Stimulated activated CD8-positive, alpha-beta memory T cell treated with anti-CD3 and anti-CD28 coated beads, Interleukin-12 subunit alpha, Interleukin-12 subunit beta, amount 100 ng/mL, for 24 hours (primary cell): ENCODE measurements around the gene CELF4.

ENCODE experiments used
- DNase-seq: peaks from one replicate; pipeline ENCODE4 v3.0.0-alpha.2; 2020; ENCODE audit errors: extremely low read depth

CELF4 gene

GRCh38 chr18:37285825-37286224 lies 279.8 kb downstream of the CELF4 start:
- no peak for DNase-seq

- DNase-seq: no peak
Measured at GRCh38 chr18:37284260-37284659, 281.3 kb downstream of the CELF4 start.

- DNase-seq: no peak
Measured at GRCh38 chr18:37282386-37283037, 283.1 kb downstream of the CELF4 start.

GRCh38 chr18:37280701-37281393 lies 284.8 kb downstream of the CELF4 start:
- no peak for DNase-seq

- no peak for DNase-seq
Measured at GRCh38 chr18:37277804-37278203, 287.8 kb downstream of the CELF4 start.

GRCh38 chr18:37276111-37276890 lies 289.3 kb downstream of the CELF4 start:
- DNase-seq: no peak

- no peak for DNase-seq
Measured at GRCh38 chr18:37275237-37275741, 290.3 kb downstream of the CELF4 start.

GRCh38 chr18:37274309-37275236 lies 291.0 kb downstream of the CELF4 start:
- DNase-seq: no peak

- DNase-seq: no peak
Measured at GRCh38 chr18:37272841-37273240, 292.8 kb downstream of the CELF4 start.

GRCh38 chr18:37272226-37272625 lies 293.4 kb downstream of the CELF4 start:
- DNase-seq: no peak

GRCh38 chr18:37270666-37271052 lies 294.9 kb downstream of the CELF4 start:
- no peak for DNase-seq

- DNase-seq: no peak
Measured at GRCh38 chr18:37270038-37270665, 295.4 kb downstream of the CELF4 start.

- DNase-seq: no peak
Measured at GRCh38 chr18:37266290-37266689, 299.3 kb downstream of the CELF4 start.

- DNase-seq: no peak
Measured at GRCh38 chr18:37265382-37265781, 300.2 kb downstream of the CELF4 start.

- DNase-seq: no peak
Measured at GRCh38 chr18:37264956-37265355, 300.6 kb downstream of the CELF4 start.

GRCh38 chr18:37261988-37262387 lies 303.6 kb downstream of the CELF4 start:
- no peak for DNase-seq

GRCh38 chr18:37261246-37261840 lies 304.3 kb downstream of the CELF4 start:
- DNase-seq: no peak

GRCh38 chr18:37260367-37261093 lies 305.1 kb downstream of the CELF4 start:
- DNase-seq: no peak

GRCh38 chr18:37259711-37260110 lies 305.9 kb downstream of the CELF4 start:
- DNase-seq: no peak

- no peak for DNase-seq
Measured at GRCh38 chr18:37258819-37259218, 306.8 kb downstream of the CELF4 start.
